CMK (cell line): Measurements from ENCODE around the gene TEX29.

Experiments
- DNase-seq: peaks from one replicate; pipeline ENCODE4 v3.0.0-alpha.2; 2010; ENCODE audit warnings: low read depth

Gene TEX29

DNA sequence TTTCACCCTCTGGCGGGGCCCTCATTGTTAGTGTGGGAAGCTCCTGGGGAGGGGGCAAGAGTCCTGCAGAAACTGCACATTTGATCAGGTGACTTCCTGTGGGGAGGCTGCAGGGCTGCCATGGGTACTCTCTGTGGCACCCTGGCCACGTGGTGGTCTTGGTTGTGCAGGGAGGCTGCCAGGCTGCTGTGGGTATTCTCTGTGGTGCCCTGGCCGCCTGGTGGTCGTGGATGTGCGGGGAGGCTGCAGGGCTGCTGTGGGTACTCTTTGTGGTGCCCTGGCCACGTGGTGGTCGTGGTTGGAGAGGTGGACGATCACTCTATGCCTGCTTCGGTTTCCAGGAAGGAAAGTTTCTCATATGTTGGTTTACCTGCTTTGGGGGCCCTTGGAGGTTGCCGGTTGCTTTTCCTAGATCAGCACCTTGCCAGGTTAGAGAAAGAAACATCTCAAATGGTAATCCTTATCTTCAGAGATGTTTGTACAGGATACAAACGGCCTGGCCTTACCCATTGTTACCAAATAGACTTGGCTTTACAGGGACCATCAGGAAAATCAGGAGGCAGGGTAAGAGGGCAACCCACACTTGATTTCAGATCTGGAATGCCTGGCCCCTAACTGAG, 22.9 kb downstream of the TEX29 start:
- no peak for DNase-seq

DNA sequence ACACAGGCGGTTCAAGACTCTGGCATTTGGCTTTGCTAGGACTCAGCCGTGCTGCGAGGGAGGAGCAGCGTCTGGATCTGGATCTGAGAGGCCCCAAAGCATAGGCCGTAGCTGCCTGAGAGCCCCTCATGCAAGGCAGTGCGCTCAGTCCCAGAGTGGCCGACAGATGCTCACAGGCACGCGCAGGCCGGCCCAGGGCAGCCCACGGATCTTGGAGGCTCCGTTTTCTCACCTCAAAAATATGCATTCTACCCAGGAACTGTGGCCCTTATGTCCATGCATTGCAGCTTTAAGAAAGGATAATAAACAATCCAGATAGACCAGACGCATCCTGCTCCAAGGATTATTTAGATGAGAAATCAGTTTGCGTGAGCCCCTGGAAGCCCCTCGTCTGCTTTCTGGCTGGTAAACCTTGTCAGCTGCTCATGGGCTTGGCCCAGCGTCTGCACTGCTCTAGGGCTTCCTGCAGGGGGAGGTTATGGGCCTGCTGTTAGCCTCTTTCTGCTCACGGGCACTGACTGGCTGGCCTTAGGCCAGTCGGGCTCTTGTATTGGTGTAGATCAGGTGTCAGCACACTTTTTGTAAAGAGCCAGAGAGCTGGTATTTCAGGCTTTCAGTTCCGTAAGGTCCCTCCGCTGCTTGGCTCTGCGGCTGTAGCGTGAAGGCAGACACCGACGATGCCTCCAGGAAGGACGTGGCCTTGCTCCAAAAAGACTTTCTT, 24.2 kb downstream of the TEX29 start:
- DNase-seq, result no peak

DNA sequence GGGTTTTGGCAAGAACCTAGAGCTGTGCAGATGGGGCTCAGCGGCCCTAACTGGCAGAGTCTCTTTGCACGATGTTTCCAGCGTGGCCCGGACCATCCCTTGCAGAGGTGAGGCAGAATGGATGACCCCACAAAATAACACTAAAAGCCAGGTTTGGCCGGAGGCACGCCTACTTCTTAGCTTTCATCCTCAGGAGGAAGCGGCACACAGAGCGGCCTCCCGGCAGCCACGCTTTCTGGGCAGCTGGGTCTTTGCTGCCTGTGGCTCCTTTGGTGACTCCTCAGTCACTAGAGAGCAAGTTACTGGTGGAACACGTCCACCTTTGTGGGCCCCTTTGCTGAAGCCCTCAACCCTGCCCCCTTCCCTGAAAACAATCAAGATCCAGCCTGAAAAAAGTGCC, 25.2 kb downstream of the TEX29 start:
- DNase-seq, result no peak

DNA sequence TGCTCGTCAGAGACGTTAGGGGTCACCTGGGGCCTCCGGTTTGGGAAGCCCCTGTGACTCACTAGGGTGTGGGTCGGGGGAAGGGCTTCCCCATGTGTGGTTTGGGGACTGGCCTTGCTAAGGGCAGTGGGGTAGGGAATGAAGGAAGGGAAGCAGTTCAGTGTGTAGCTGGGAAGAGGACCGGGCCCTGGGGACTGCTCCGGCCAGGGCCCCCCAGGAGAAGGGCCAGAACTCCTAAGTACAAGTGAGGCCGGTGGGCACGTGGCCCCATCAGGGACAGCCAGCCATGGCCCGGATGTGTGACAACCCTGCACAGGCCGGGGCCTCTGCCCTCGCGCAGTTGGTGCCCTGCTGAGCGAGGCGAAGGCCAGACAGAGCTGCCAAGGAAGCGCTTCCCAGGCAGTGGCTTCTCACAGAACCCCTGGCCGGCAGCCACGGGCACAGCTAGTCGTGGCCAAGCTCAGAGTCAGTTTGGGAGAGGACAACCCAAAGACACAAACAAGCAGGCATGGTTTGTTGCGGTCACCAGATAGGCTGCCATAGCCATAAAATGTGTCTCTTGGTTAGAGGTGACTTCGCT, 25.7 kb downstream of the TEX29 start:
- no peak for DNase-seq

DNA sequence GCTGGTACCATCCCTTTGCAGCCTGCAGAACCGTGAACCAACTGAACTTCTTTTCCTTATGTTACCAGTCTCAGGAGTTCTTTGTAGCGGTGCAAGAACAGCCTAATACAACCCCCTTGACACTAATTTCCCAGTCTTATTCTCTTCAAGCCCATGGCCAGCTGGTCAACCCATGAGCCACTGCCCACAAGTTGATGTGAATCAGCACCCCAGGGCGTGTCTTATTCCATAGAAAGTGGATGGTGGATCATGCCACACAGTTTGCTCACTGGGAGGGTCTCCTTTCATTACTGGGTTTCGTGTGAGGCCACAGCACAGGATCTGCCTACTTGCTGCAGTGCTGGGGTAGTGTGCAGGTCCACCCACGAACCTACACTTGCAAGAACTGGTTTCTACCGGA, 27.0 kb downstream of the TEX29 start:
- no peak for DNase-seq

DNA sequence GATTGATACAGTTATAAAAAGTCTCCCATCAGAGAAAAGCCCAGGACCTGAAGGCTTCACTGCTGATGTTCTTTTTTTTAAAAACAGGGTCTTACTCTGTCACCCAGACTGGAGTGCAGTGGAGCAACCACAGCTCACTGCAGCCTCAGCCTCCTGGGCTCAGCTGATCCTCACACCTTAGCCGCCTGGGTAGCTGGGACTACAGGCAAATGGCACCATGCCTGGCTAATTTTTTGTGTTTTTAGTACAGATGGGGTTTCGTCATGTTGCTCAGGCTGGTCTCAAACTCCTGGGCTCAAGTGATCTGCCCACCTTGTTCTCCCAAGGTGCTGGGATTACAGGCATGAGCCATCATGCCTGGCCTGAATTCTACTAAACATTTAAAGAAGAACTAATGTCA, 33.1 kb downstream of the TEX29 start:
- no peak for DNase-seq

DNA sequence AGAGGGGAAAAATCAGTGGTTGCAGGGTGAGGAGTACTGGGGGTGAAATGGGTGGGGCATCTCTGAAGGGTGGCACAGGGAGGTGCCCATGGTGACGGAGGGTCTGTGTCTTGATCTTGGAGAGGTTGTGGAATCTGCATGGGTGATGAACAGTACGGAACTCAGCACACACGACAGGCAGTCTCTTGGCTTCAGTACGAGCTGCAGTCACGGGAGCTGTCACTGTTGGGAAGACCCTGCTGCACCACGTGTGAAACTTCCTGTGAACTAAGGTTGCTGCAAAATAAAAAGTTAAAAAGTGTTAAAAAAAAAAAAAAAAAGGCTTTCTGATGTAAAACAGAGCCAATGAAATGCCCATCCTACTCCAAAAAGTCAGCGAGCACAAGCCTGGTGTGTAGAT, 34.3 kb downstream of the TEX29 start:
- no peak for DNase-seq

DNA sequence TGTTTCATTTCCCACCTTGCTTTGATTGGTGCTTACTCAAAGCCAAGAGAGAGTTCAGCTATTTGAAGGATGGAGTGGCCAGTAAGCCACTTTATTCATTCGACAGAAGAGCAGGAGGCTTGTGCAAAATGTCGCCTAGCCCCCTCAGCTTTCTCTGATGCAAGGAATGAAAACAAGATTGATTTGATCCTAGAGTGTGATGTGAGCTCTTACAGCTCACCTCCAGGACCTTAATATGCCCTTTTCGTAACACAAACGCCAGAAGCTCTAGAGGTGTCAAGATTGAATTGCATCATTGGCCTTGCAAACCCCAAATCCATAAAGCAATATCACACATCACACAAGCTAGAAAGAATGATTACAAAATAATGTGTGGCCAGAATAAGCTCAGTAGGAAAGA, 36.4 kb downstream of the TEX29 start:
- no peak for DNase-seq

DNA sequence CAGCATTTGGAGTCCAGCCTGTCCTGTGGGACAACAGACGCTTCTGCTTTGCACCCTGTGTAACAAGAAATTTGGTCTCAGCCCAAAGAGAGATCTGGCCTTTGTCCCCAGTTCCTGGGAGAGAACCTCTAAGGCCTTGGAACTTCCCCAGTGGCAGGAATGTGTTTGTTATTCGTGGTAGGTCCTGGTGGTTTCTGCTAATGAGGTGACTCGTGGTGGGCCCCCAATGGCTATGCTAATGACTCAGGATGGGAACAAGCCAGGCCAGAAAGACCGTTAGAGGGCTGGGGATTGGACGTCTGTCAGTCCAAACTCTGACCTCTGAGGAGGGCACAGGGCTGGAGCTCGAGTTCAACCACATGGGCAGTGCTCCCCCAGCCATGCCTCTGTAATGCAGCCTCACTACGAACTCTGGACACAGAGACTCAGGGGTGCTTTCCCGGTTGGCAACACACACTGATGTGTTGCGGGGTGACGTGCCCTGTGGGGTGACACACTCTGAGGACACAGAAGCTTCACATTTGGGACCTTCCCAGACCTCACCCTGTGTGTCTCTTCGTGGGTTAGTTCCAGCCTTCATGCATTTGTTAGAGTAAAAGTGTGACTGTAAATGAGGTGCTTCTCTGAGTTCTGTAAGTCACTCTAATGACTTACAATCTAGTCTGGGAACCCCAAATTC, 38.9 kb downstream of the TEX29 start:
- DNase-seq, result no peak

DNA sequence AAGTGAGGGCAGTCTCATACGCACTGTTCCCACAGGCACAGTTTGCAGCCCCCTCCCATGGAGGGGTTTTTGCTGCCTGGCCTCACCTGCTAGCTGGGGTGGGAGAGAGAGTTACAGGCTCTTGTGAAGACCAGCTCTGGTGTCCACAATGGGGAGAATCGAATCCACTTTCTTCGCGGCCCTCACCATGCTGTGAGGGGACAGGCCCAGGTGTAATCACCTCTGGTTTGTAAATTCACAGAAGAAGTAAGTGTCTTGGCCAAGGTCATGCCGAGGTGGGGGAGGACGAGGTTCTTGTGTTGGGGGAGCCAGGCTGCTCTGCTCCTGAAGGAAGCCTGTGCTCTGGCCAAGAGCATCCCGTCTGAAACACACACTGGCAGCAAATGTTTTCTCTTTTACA, 39.5 kb downstream of the TEX29 start:
- no peak for DNase-seq

DNA sequence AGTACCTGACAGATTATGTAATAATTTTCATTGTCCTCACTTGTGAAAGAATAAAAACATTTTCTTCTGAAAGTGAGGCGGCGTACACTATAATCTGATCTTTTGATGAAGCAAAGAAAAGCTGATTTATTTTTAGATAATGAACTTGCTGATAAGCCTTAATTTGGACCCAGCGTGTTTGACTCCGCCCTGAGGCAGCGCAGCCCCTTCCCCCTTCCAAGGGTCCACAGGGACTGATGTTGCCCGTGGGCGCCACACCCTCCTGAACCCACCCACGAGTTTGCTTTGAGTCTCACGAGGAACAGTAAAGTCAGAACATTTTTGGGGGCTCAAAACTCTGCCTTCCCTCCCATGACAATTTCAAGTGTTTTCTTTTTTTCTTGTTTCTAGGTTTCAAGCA, 40.0 kb downstream of the TEX29 start:
- DNase-seq, result no peak

DNA sequence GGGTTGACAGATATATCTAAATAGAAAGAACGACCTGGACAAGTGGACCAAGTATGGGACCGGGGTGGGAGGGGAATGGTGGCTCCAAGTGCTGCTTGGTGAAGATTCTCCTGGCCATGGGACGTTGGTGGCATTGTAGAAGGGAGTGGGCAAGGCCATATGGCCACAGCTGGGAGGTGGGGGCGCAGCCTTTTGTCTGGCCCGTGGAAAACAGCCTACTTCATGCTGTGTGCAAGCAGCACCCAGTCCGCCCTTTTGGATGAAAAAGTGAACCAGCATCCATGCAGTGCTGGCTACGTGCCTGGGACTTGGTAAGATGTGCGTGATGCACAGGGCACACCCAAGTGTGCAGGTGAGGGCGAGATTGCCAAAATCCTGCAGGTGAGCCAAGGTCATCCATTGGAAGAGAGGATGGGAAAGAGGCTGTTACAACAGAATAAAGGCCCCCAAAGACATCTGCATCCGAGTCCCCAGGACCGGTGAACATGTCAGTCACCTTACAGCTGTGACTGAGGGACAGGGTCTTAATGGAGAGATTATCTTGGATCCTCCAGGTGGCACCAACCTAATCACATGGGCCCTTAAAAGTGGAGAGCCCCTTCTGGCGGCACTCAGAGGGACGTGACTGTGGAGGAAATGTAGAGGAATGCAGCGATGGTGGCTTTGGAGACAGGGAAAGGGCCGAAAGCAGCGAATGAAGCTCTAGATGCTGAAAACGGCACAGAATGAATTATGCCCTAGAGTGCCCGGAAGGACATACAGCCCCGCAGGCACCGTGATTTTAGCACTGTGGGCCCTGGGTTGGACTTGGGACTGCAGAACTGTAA, 40.8 kb downstream of the TEX29 start:
- no peak for DNase-seq

DNA sequence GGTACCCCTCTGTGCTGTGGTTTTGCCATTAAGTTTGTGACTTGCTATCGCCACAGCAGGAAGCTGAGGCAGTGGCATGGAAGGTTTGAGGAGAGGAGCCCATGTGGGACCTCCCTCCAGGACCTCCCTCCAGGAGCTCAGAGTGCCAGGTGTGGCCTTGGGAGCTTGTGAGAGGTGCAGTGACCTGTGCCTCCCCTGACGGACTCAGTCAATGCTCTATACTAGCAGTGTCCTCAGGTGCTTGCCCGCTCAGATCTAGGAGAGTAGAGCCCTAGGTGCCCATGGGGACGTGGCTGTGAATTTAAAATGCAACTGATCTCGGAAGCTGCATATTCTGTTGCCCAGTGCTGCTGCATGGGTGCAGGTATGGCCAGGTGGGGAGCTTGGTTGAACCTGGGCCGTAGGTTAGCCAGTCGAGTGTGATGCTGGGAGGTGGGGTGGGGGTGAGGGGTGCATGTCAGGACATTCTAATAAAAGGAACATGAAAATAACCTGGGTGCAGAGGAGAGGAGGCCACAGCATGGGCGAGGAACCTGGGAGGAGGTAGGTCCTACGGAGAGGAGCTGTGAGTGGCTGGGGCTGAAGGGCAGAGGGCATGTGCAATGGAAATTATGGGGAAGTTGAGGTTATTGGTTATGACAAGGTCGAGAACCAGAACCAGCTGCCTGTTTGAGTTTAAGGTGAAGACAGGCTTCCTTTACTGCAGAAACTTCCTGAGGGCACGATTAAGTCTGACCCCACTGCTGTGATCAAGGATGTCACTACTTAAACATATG, 41.6 kb downstream of the TEX29 start:
- no peak for DNase-seq

DNA sequence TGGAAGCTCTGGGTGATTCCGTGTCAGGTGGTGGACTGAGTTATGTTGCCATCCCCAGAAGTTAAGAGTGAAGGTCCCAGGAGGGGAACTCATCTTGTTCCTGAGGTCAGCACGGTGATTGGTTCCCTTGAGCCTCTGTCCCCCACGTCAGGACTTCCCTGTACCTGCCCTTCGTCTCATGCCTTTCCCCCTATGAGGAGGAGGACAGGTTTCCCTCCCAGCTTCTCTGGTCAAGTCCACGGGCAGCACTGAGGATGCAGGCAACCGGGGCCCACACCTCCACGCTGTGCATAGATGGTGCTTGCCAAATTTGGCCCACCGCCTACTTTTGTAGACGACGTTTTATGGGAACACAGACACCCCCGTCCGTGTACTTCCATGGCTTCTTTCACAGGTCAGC, 42.7 kb downstream of the TEX29 start:
- DNase-seq, result no peak

DNA sequence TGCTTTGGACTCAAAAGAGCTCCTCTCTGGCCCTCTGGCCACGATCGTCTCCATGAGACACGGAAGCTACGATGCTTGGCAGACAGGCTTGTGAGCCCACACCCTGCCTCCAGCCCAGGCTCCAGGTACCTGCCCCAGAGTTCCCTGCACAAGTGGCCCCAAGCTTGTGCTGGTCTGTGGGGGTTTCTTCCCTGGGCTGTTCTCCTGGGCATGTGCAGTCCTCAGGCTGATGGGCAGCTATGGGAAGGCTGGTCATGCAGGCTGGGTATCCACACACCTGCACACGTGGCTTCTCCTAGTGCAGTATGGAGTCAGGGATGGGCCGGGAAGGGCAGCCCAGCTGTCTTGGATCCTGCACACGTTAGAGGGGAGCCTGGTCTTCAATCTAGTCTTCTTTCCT, 43.1 kb downstream of the TEX29 start:
- DNase-seq, result no peak

DNA sequence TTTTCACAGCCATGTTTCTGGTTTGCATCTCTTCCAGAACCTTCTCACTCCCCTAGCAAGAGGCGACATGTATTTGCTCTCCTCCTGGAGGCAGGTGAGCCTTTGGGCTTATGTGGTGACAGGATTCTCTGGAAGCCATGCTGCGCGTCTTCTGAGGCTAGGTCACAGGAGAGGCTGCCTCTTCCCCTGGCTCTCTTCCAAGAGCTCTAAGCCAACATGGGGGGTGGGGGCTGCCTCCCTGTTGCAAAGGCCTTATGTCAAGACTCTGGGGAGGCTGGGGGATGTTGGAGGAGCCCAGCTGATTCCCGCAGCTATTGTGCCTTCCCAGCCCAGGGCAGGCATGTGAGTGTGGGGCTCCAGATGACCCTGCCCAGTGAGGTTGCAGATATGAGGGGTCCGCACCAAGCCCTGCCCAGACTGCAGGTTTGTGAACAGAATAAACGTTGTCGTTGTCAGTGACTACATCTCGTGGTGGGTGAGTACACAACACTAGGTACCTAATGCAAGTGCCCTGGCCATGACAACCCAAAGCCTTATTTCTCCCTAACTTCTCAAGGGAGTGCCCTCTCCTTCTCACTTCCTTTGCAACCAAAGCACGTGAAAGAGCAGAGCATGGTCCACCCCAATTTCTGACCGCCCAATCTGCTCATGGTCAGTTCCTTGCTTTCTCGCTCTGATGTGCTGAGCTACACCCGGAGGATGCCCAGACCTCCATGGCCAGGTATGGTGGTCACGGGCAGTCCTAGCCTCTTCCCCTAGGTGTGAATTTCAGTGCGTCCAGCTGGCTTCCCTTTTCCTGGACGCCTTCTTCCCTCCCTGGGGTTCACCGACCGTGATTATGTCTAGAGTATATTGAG, 44.9 kb downstream of the TEX29 start:
- no peak for DNase-seq

DNA sequence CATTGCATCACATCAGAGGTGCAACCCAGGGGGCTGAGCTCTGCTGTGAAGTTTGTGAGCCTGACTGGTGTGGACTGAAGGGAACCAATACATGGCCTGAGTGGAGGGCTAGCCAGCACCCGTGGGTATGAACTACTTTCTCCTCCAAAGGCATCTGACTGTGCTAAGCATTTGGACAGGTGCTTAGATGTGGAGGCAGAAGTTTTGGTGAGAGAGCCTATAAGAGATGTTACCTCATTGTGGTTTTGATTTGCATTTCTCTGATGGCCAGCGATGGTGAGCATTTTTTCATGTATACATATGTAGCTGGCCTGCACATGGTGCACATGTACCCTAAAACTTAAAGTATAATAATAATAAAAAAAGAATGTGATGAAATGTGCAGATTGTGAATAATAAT, 46.9 kb downstream of the TEX29 start:
- DNase-seq, result no peak

DNA sequence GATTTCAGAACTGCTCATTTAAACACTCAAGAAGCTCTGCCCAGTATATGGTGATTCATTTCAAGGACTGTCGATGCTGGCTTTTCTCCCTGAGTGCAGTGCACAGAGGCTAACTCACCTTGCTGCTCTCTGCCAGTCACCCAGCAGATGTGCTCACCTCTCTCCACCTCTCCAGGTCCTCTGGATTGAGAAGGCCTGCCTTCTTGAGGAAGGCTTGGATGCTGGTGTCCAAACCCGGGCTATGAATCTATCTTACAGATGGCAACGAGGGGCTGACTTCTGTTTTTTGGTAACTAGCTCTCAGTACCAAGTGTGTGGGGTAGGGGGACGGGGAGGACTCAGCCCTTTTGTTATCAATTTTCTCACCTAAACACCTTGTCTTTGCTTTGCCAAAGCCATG, 47.6 kb downstream of the TEX29 start:
- DNase-seq, result no peak

DNA sequence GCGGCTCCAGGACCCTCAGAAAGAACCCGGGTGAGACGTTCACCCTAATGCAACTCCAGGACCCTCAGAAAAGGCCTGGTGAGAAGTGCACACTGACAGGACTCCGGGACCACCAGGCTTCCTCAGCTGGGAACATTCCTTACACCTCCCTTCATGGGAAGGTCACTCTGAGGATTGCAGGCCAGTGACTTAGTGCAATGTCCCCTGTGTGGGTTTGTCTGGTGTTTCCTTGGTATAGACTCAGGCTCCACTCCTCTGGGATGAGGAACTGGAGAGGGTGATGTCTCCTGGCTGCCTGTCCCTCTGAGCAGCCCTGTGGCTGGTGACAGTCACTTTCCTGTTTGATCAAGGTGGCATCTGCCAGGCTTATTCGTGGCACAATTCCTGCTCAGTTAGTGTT, 49.7 kb downstream of the TEX29 start:
- no peak for DNase-seq
